Ovary (tissue), 9 donors: ENCODE measurements around the gene TMEM243. TPM values are rescaled to one million over a fixed set of nuclear protein-coding genes. Genes with fewer than 3 reads are reported as not detected.

Experiments
- DNase-seq, 5 donors: peaks; one replicate each; pipeline ENCODE4 v3.0.0-alpha.2; 2019 to 2020
- H3K27ac ChIP-seq, 2 donors: fragments of 200-600 bp; one replicate each; pipeline versions ENCODE4 v1.5.1 to v1.8.0; 2019 to 2022
- H3K27me3 ChIP-seq: fragments of 200-600 bp; one replicate; pipeline ENCODE4 v1.8.0; 2022
- H3K36me3 ChIP-seq: fragments of 200-600 bp; sonication (generic); one replicate; pipeline ENCODE4 v1.5.1; 2019
- H3K4me1 ChIP-seq: one replicate; pipeline ENCODE4 v1.8.1; 2013; ENCODE audit warnings: mild to moderate bottlenecking, moderate library complexity; ENCODE audit not compliant: insufficient read depth
- H3K4me3 ChIP-seq: fragments of 200-600 bp; sonication (generic); one replicate; pipeline ENCODE4 v1.5.1; 2017
- H3K9me3 ChIP-seq, 2 donors: fragments of 200-600 bp in 1 of 2; sonication (generic) in 1 of 2; one replicate each; pipeline versions ENCODE4 v1.5.1 to v1.8.1; 2013 to 2019; ENCODE audit warnings: mild to moderate bottlenecking in 1 of 2, moderate library complexity in 1 of 2
- EP300 ChIP-seq: sonication (generic); formaldehyde crosslinking; IDR thresholded peaks from one replicate; pipeline ENCODE4 v1.6.1; 2017; ENCODE audit warnings: antibody characterized with exemption
- POLR2A ChIP-seq: fragments of 450-650 bp; IDR thresholded peaks from one replicate; pipeline ENCODE4 v1.6.1; 2017; ENCODE audit warnings: antibody characterized with exemption, mild to moderate bottlenecking, moderate library complexity
- WGBS, 3 donors: extraction: QIAGEN DNeasy Blood & Tissue Kit in 1 of 3; methylation state at CpG; one replicate each; pipeline versions ENCODE4 v1.1.5 to v1.1.7; 2013 to 2017; 5-methylcytosine and 5-hydroxymethylcytosine counted together
- intact Hi-C, 4 donors: fragments of 100-400 bp; cut with DNase I; formaldehyde crosslinking; loops; one replicate each; pipeline versions ENCODE4 v1.11.0 to v1.15.1; 2022 to 2023
- polyA plus RNA-seq, 2 donors: library from polyadenylated mRNA; stranded (reverse); fragments of 200-250 nt in 1 of 2; fragments of 350-450 nt in 1 of 2; fragmentation: Illumina TruSeq in 1 of 2; extraction: RNeasy Lipid Tissue Mini Kit (QIAGEN cat#74804) in 1 of 2; gene quantifications; one replicate each; pipeline ENCODE4 v1.2.3, GENCODE V29; 2013 to 2014
- total RNA-seq, 7 donors: library from RNA; depleted of rRNA in 2 of 7; stranded (reverse); fragments of >200 nt in 2 of 7; fragmentation: NEBNext Ultra II Directional in 3 of 7; extraction: Animal tissue kit (Norgen Biotek cat#: 25700) in 3 of 7; gene quantifications; one replicate each; pipeline versions ENCODE4 v1.1.0 to v1.2.4, GENCODE V29; 2016 to 2023
- TF ChIP-seq, protein P1 (sequence below), 3 donors: fragments of 450-650 bp in 2 of 3; fragments of 200-600 bp in 1 of 3; IDR thresholded peaks; one replicate each; pipeline versions ENCODE4 v1.5.1 to v1.8.0; 2016 to 2022; ENCODE audit warnings: antibody characterized with exemption in 3 of 3, mild to moderate bottlenecking in 1 of 3
- donor health status: DM: no; HTN: no; CAD: no; lungs with moderate emphysema.
- donor health status: DM: no; HTN: no; CAD: no.
- donor health status: Bipolar disorder and iron deficiency.
- donor health status: DM: yes; HTN: yes; CAD: no.
- donor health status: DM: no; HTN: no; CAD: no.
- donor health status: DM: yes; HTN: yes; CAD: no.

Gene TMEM243
- total and polyA plus RNA-seq, 9 donors, result 23.4 to 57.8 (median 32.1) TPM

DNA sequence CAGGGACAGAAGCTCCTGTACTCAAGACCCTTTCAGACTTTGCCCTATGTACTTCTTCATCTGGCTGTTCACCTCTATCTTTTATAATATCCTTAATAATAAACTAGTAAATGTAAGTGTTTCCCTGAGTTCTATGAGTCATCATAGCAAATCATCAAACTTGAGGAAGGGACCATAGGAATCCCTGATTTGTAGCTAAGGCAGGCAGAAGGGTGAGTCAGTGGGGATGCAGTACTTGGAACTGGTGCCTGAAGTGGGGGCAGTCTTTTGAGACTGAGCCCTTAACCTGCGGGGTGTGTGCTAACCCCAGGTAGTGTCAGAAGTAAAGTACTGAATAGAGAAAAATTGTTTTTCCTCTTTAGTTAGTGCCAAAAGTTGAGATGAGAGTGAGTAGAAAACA lies 6.2 kb upstream of the TMEM243 start:
- no peak overlapping the region for H3K27ac ChIP-seq
- H3K4me1 ChIP-seq, result no peaks in the 10 kb centered on the region
- DNase-seq, result no peak
- H3K36me3 ChIP-seq, result no peaks in the 10 kb centered on the region
- intact Hi-C loops, result loop anchor here in 1 of 4 donors (10.0 kb wide), 1 partner anchor 281 kb away; no protein-coding TSS in a partner anchor
- no peak for TF ChIP-seq POLR2A
- 51 to 64% (median 64%) methylated on average over 1 of the region's 1 CpG for WGBS, 3 donors
- H3K9me3 ChIP-seq, result no peaks in the 10 kb centered on the region
- H3K27me3 ChIP-seq, result no peaks in the 10 kb centered on the region
- no peak overlapping the region for H3K4me3 ChIP-seq

DNA sequence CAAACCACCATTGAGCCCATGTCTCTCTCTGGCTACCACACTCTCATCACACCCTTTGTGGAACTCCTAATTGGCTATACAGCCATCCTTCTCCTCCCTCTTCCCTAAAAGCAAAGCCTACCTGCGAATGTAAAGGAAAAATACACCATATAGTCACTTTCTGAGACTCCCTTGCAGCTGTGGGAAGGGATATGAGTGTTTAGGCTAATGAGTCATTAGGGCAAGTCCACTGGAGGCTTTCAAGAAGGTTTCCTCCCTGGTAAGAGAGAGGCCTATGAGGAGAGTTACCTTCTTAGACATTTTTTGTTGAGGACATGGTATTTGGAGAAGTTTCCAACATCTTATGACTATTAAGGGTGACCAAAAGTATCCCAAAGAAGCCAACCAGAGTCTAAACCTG lies 4.1 kb upstream of the TMEM243 start:
- Histone ChIP-seq H3K4me1 (no peaks in the 10 kb centered on the region), H3K36me3 (no peaks in the 10 kb centered on the region), H3K4me3 (no peak overlapping the region), H3K27ac (no peak overlapping the region), H3K9me3 (no peaks in the 10 kb centered on the region), H3K27me3 (no peaks in the 10 kb centered on the region)
- WGBS, 3 donors, result 71 to 88% (median 78%) methylated on average over 1 of the region's 1 CpG
- intact Hi-C loops, result loop anchor here in 1 of 4 donors (5.0 to 10.0 kb wide), 2 partner anchors 71 to 279 kb away; partner anchors contain the start of gene DMTF1
- DNase-seq, result no peak
- TF ChIP-seq EP300, result no peak
- no peak for TF ChIP-seq POLR2A
- TF ChIP-seq, protein P1, sequence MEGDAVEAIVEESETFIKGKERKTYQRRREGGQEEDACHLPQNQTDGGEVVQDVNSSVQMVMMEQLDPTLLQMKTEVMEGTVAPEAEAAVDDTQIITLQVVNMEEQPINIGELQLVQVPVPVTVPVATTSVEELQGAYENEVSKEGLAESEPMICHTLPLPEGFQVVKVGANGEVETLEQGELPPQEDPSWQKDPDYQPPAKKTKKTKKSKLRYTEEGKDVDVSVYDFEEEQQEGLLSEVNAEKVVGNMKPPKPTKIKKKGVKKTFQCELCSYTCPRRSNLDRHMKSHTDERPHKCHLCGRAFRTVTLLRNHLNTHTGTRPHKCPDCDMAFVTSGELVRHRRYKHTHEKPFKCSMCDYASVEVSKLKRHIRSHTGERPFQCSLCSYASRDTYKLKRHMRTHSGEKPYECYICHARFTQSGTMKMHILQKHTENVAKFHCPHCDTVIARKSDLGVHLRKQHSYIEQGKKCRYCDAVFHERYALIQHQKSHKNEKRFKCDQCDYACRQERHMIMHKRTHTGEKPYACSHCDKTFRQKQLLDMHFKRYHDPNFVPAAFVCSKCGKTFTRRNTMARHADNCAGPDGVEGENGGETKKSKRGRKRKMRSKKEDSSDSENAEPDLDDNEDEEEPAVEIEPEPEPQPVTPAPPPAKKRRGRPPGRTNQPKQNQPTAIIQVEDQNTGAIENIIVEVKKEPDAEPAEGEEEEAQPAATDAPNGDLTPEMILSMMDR (IDR thresholded peaks at IDR 0.05), result no peak

DNA sequence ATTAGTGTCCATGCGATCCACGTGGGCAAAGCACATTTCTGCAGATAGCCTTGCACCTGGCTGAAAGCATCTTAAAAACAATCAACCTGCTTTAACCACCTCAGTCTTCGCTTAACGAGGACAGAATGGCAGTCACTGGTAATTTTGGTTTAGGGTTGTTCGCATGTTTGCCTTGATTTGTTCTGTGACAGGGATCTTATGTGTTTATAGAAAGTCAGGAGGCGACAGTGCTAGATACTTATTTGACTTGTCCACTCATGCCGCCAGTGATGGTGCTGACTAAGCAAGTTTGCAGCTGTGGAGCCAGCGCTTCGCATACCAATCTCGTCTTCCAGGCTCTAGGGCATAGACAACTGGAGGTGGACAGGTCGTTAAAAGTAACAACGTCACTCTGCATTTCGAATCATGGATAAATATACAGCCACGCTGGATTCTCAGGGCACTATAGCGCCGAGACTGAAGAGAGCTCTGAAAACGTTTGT lies 1.2 kb upstream of the TMEM243 start:
- H3K27ac ChIP-seq, result peak overlapping the region in 1 of 2 donors; percentile 92
- 3% methylated on average over 17 of the region's 17 CpGs for WGBS, 3 donors
- no peaks in the 10 kb centered on the region for H3K27me3 ChIP-seq
- TF ChIP-seq, protein P1 (IDR thresholded peaks at IDR 0.05), result no peak
- no peak for TF ChIP-seq EP300
- TF ChIP-seq POLR2A, result no peak
- peak in 2 of 5 donors; percentile 18 to 28 for DNase-seq
- no peaks in the 10 kb centered on the region for H3K36me3 ChIP-seq
- peak overlapping the region; percentile 88 for H3K4me3 ChIP-seq
- no peaks in the 10 kb centered on the region for H3K9me3 ChIP-seq
- H3K4me1 ChIP-seq, result peaks cover 4% of the 10 kb centered on the region
- intact Hi-C loops, result loop anchor here in 1 of 4 donors (5.0 to 10.0 kb wide), 2 partner anchors 68 to 276 kb away; partner anchors contain the start of gene DMTF1

DNA sequence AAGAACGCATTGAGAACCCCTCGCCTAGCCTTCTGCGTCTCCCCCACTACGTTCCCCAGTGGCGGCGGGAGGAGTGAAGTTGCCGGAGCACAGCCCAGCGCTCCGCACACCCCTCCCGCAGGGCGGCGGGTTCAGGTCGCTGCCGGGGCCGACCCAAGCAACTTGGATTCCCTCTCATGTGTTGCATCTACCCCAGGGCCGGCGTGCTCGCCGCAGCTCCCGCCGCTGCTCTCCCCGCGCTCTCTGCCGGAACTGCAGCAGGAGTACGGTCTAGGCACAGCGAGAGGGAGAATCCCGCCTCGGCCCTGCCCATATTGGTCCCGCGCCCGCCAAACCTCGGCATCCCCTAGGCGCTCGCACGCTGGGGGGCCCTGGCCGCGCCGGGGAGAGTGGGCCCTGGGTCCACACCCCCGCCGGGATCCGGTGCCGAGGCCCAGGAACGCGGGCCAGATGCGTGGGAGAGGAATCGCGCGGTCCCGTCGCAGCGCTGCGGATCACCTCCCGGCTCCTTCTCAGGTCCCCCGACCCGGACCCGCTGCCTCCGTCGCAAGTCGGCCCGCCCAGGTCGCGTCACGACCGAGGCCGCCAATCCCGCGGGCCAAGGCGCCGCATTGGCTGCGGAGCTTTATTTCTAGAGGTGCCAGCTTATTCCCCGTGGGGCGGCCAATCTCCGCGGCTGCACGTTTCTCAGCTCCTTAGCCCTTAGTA lies 648 bp upstream of the TMEM243 start:
- peak; percentile 74 to 82 (median 79) for DNase-seq
- H3K27me3 ChIP-seq, result no peaks in the 10 kb centered on the region
- peak overlapping the region; percentile 88 for H3K4me3 ChIP-seq
- H3K9me3 ChIP-seq, result no peaks in the 10 kb centered on the region
- H3K4me1 ChIP-seq, result peaks cover 4% of the 10 kb centered on the region
- 0 to 1% (median 0%) methylated on average over 68 to 75 of the region's 75 CpGs for WGBS, 3 donors
- no peak for TF ChIP-seq EP300
- peak; percentile 75 for TF ChIP-seq POLR2A
- H3K36me3 ChIP-seq, result no peaks in the 10 kb centered on the region
- peak overlapping the region; percentile 65 to 92 for H3K27ac ChIP-seq
- intact Hi-C loops, result loop anchor here in 1 of 4 donors (5.0 to 10.0 kb wide), 2 partner anchors 68 to 275 kb away; partner anchors contain the start of gene DMTF1

DNA sequence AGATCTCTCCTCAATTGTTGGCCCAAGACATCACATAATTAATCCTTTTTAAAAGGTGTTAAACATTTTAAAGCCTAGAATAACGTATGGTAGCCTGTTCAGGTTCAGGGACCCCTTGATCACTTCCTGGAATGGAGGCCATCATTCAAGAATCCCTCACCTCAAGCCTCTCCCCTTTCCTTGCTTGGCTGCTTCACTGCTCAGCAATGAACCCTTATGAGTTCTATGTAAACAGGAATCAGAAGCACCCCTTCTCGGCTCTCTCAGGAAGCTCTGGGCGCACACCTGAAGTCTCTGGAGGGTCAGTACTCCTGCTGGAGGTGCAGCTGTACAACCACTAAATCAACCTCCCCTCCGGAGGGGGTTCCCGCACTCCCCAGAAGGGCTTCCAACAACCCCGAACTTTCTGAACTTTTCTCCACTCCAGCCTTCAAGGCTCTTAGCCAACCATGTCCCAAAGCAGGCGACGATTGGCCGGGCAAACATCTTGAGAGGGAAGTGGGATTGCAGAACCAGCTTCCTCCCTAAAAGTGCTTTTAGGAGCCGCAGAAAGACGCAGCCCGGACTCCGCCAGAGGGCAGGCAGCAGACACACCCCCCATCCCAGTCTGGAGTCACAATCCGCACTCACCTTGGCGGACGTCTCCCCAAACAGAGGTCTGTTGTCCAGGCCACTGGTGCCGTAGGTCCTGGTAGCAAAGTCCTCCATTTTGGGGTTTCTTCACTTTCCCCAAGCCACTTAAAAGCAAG lies 562 bp downstream of the TMEM243 start:
- Histone ChIP-seq H3K4me3 (peak overlapping the region; percentile 88), H3K9me3 (no peaks in the 10 kb centered on the region), H3K36me3 (no peaks in the 10 kb centered on the region), H3K27ac (peak overlapping the region; percentile 65 to 92), H3K27me3 (no peaks in the 10 kb centered on the region), H3K4me1 (peaks cover 4% of the 10 kb centered on the region)
- 1 to 2% (median 1%) methylated on average over 17 of the region's 17 CpGs for WGBS, 3 donors
- no peak for TF ChIP-seq EP300
- TF ChIP-seq POLR2A, result no peak
- TF ChIP-seq, protein P1 (IDR thresholded peaks at IDR 0.05), result no peak
- peak; percentile 40 to 65 (median 56) for DNase-seq
- intact Hi-C loops, result loop anchor here in 1 of 4 donors (10.0 kb wide), 1 partner anchor 64 kb away; the partner anchor contains the start of gene DMTF1
